Stimulated activated naive CD4-positive, alpha-beta T cell (primary cell): ENCODE measurements around the gene TCEAL9.
"Not testable (repeated sequence)": the region's sequence is repeated elsewhere in the genome, so short reads cannot be mapped to it uniquely, and the experiment has no call there.

ENCODE experiments used
- DNase-seq, 6 experiments: peaks; one replicate each; lab custom pipeline; 2025; lab: John Stamatoyannopoulos, UW

TCEAL9 gene, protein sequence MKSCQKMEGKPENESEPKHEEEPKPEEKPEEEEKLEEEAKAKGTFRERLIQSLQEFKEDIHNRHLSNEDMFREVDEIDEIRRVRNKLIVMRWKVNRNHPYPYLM

DNA sequence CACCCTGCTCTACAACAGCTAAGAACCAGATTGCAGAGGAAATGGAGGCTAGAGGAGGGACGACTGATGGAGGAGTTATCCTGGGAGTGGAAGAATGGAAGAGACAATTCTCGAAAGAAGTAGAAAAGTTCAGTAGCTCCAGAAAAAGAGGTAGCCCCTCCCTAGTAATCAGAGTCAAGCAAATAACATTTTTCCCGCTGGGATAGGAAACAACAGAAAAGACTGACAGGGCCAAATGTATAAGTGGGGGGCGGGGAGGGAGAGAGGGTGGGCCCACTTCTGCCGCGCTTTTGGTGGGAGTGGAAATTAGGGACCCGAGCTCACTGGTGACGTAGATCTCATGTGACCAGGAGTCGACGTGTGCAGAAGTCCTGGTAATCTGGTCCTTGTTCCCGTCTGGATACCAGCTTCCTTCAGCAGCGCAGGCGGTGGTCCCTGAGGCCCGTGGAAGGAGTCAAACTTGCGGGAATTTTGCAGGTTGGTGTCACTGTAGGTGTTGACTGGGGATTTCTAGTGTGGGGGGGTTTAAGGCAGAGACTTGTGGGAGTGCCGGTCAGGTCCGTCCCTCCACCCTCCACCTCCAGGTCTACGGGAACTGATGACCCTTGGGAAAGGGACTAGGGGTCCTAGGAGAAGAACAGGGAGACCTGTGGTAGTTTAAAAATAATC lies at the start of gene TCEAL9:
TSS of gene TCEAL9 (plus strand) at position 377 of the 669 bp plus-strand sequence. CDS start 1,179 bp downstream, outside the sequence.
- DNase-seq = peak in 1 of 6 experiments; percentile 9

DNA sequence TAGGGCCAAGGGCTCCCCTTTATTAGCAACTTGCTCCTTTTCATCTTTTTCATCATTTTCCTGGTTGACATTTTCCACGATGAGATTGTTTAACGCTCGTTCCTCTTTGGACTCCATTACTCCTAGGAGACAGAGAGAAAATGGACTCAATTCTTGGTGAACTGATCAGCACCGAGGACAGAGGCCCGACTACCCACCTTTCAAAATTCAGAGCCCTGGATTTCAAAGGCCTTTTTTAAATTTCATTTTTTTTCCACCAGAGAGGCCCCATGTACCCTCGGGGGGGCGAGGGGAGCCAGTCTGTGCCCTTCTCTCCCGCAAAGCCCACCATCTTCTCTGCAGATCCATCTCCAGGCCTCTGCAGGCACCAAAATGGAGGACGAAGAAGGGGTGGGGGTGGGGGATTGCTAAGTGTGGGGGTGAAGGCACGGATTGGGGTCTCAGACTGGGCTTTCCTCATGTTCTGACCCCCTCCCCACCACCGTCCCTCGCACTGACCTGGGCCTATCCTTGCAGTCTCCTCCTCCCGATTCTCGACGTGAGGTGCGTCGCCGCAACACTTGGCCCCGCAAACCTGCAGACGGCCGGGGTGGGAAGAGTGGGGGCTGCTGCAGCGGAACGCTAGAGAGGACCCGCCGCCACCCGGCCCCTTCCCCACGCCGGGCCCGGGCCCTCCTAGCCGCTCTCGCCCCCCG lies 46.3 kb upstream of the TCEAL9 start:
- peak in 1 of 6 experiments; percentile 42 for DNase-seq

DNA sequence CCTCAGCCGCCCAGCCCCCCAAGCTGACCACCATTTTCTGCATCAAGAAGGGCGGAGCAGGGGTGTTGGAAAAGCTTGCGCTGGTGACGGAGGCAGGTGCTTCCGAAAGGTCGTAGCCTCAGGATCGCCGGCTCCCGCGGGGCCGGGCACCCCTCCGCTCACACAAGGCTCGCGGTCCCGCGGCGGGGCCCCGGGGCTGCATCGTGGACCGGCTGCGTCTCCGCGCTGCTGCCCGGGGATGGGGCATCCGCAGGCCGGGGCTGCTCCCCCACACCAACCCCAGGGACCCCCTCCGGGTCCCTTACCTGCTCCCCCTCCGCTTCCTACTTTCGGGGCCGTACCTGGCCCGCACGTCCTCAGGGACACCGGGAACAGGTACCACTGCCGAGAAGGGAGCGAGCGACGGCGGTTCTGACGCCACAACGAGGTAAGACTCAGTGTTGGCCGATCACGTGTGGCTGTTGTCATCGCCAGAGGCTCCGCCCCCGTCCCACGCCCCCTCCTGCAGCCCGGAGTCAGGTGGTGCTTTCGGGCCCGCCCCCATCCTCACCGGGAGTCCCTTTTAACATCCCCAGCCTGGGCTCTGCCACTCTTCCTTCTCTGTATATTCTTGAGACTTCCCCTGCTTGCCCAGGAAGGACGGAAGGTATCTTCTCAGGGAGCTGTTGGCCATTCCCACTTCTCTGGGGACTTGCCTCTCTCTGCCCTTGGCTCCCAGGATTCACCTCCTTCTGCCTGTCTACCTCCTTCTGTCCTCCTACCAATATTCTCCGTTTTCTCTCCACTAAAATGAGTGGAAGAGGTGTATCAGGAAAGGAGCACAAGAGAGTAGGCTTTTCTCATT lies 45.5 kb upstream of the TCEAL9 start, which contains the start of gene BEX2:
TSS of gene BEX2 (minus strand) at position 436 of the 844 bp plus-strand sequence. CDS start 1,014 bp downstream, outside the sequence.
- DNase-seq = peak; percentile 72 to 85 (median 78)

DNA sequence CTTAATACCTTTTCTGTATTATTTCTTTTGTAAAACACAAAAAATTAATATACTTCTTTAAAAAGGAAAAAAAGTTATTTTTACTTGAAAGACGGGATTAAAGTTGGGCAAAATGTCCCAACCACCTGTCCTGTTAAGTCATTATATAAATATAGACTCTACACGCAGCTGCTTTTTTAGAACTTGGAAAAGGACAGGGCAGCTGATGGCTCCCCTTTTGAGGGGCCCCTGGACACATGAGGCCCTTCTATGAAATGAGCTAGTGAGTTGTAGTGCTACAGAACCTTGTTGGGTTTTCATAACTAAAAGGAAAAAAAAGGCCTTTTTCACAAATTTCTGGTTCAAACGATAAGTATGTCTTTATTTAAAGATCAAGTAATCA lies 44.9 kb upstream of the TCEAL9 start:
- DNase-seq = no peak

DNA sequence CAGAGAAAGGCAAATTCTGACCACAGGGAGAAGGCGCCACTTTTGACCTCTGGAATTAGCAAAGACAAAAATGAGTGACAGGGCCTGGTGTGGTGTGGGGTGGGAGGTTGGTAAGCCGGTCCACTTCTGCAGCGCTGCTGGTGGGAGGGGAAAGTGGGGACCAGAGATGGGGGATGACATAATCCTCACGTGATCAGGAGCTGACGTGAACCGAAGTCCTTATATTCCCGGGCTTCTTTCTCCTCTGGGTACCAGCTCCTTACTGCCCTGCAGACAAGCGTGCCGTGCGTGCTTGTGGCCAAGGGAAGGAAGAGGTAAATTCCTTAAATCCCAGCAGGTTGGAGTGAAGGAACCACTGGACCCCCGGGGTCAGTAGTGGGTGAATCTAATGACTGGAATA lies 26.3 kb upstream of the TCEAL9 start, which contains the start of gene TCEAL7:
TSS of gene TCEAL7 (plus strand) at position 249 of the 400 bp plus-strand sequence. CDS start 1,165 bp downstream, outside the sequence.
- DNase-seq = no peak

DNA sequence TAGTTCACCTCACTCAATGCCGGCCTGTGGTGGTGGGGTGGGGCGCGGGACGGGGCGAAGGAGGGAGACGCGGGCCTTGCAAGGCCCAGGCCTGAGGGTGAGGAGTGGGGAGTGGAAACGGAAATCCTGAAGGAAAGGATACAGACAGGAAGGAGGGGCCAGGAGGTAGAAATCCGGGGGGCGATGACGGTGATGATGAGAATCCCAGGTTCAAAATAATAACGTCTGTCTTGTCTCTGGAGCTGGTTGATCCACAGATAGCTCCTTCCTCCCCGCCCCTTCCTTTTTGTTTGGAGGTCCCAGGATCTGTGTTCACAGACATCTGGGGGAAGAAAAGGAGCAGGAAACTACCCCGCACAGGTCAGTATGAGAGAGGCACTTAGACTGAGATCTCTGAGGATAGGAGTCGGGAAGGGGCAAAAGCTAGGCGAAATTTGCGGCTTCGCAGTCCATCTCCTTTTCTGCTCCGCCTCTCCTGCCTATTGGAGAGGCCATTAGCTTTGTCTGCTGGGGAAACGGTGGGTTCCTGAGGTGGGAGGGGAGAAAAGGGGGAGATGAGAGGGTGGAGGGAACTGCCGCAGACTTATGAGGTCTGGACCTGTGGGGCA lies 25.5 kb upstream of the TCEAL9 start:
- DNase-seq = no peak

DNA sequence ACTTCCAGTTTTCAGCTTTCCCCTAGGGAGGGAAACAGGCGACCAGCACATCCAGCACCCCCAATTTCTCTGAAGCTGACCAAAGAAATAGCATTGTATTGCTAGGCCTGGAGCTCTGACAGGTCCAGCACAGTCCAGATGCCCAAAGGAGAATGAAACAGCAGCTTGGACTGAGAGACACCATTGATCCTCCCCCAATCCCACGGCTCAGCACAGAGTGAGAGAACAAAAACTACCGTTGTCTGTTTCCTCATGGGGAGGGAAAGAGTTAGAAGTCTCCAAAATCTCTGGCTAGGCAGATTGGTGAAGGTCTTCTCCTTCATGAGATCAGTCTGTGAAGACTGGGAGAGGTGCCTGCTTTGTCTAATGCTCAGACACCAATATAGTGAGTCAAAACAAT lies 17.6 kb upstream of the TCEAL9 start:
- DNase-seq = no peak

DNA sequence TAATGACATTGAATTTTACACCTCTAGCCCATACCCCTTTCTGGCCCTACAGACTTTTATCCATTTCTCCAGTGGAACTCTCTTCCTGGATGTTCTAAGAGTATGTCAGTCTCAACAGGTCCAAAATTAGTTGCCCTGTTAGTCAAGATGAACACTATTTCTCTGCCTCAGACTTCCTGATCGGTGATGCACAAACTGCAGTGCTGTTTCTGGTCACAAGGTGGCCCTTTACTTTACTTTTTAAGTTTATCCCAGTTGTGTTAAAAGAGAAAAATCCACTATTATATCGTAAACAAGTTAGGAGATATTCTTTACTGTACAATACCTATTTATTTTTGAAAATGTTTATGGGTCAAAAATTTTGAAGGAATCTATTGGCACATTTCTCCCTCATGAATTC lies 13.2 kb upstream of the TCEAL9 start:
- peak in 5 of 6 experiments; percentile 2 to 44 (median 20) for DNase-seq

DNA sequence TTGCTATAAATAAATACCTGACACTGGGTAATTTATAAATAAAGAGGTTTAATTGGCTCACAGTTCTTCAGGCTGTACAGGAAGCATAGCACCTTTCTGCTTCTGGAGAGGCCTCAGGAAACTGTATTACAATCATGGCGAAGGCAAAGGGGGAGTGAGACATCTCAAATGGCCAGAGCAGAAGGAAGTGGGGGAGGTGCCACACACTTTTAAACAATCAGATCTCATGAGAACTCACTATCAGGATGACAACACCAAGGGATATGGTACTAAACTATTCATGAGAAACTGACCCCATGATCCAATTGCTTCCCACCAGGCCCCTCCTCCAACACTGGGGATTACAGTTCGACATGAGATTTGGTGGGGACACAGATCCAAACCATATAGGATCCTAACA lies 11.7 kb upstream of the TCEAL9 start:
- no peak for DNase-seq

DNA sequence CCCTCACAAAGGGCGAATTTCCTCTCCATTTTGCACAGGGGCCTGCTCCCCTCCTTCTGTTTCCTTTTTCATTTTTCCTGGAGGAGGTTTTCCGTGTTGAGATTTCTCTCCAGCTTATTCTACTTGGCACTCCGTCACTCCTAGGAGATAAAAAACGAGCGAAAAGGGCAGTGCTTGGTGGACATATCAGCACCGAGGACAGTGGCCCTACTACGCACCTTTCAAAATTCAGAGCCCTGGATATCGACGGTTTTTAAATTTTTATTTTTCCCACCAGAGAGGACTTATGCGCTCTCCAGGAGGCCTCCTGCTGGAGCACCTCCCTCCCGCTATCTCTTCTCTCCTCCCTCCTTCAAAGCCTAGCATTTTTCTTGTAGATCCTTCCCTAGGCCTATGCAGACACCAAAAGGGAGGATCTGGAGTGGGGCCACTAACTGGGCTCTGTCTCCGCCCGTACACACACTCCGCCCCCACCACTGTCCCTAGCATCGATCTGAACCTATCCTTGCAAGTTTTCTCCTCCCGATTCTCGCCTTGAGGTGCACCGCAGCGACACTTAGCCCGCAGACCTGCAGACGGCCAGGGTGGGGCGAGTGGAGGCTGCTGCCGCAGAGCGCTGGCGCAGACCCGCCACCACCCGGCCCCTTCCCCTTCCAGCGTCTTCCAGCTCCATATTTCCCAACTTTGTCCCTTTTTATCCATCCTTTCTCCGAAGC lies 8.5 kb upstream of the TCEAL9 start:
- DNase-seq = no peak

DNA sequence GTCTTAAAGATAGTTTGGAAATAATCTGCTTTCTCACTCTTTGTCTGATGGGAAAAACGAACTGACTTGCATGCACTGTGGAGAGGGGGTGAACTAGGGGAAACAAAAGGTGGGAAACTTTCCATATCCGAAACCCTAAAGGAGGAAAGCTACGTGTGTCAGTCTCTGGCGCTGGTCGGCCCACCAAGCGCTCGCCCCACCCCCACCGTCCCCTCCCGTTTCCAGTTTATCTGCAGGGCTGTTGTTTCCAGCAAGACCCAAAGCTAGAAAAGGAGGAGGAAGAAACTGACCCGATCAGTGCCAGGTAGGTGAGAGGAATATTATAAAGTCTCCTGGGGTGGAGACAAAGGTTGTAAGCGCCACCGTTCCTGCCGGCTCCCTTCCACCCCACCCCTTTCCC lies 552 bp downstream of the TCEAL9 start:
- peak in 1 of 6 experiments; percentile 12 for DNase-seq

DNA sequence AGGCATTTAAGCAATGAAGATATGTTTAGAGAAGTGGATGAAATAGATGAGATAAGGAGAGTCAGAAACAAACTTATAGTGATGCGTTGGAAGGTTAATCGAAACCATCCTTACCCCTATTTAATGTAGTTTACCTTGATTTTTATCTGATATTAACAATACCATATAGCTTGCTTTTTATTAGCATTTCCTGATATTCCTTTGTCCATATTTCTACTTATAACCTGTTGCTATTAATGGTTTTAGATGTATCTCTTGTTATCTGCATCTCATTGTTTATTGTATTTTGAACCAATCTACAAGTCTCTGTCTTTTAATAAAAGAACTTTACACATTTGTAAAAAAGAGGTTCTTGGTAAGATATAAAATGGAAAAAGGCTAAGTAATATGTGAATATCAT lies 1.6 kb downstream of the TCEAL9 start:
- no peak for DNase-seq

DNA sequence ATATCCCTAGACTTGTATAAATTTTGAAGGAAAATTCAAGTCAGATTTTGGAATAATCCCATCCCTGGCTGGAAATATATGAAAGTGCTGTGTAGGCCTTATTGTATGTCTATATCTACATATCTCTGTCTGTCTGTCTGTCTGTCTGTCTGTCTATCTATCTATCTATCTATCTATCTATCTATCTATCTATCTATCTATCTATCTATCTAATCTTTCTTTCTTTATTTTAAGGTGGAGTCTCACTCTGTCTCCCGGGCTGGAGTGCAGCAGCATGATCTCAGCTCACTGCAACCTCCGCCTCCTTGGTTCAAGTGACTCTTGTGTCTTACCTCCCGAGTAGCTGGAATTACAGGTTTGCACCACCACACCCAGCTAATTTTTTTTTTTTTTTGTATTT lies 3.3 kb downstream of the TCEAL9 start:
- DNase-seq = not testable (repeated sequence)

DNA sequence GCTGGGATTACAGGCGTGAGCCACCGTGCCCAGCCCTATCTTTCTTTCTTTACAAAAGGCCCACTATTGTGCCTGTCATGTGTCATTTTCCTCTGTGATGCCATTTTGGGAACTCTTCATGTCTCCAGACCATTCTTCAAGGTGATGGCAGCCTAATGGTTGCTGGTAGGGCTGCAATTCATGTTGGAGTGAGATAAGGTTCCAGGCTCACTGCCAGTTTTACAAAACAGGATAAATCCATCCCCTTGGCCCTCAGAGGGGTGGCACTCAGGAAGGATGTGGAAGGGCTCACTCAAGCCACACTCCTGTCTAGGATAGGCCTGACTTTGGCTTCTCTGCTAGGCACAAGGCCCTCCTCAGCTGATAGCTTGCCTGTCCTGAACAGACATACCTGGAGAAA lies 3.8 kb downstream of the TCEAL9 start:
- DNase-seq = no peak

DNA sequence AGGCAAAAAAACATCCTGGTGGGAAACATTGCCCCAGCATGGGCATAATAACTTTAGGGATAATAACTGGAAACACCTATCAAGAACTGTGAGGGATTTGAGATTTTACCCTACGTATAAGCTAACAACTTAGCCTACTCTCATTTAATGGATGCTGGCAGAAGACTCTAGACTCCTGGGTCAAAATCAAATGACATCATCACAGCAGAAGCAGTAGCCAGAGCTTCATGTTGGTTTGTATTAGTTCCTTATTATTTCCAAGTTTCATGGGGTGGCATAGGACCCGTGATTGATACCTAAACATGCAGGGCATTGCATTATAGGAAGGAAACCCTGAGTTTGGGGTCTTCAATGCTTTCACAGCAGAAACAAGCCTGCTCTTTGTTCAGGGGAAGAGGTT lies 4.6 kb downstream of the TCEAL9 start:
- no peak for DNase-seq

DNA sequence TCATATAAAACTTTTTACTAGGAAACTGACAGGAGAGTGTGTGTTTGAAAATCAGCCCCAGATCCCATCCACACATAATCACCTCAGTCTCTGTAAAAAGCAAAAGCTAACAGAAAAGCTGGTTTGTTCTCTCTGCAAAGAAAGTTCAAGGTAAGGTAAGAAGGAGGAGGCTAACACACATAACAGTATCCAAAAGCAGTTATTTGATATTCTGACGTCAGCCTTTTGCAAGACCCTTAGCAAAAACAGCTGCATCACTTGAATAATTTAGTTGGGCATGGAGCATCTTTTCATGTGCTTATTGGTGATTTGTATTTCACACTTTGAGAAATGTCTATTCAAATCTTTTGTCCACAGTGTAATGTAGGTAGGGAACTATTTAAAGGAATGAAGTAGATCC lies 5.5 kb downstream of the TCEAL9 start:
- DNase-seq = no peak

DNA sequence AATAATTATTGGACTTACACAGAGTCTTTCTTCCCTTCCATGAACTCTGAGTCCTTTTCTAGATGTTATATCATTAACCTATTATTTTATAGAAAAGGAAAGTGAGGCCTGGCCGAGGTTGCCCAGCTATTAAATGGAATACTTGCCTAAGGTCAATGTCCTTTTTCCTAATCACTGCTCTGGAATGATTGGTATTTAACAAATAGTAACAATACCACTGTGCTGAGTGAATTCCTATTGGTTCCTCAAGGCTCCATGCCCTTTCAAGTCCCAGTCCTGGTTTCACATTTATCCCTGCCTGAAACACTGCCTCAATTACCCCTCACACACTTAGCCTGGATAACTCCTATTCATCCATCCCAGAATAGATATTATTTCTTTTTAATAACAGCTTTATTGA lies 6.2 kb downstream of the TCEAL9 start:
- no peak for DNase-seq

DNA sequence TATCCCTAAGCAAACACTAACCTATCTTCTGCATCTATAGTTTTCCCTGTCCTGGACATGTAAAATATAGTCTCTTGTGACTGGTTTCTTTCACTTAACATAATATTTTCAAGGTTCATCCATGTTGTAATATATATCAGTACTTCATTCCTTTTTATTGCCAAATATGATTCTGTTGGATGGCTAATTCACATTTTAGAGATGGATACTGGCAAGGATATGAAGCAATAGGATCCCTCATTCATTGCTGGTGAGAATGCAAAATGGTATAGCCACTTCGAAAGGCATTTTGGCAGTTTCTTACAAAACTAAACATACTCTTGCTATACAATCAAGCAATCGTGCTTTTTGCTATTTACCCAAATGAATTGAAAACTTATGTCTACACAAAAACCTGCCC lies 6.7 kb downstream of the TCEAL9 start:
- no peak for DNase-seq

DNA sequence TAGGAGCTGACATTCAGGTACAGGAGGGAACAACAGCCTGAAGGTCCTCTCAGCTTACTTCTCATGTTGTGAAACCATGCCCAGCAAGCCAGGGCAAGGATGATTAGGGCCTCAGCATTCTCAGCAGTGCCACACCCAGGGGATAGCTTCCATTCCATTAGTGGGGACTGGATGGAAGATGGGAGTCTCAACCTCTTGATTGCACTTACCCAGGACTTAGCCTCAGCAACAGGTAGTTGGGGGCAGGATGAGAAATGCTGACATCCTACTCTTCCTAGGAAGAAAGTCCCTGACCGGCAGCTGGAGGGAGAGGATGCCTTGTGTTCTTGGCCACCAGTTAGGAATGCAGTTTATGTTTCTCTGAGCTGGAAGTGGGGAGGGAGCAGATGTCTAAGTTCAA lies 11.2 kb downstream of the TCEAL9 start:
- no peak for DNase-seq

DNA sequence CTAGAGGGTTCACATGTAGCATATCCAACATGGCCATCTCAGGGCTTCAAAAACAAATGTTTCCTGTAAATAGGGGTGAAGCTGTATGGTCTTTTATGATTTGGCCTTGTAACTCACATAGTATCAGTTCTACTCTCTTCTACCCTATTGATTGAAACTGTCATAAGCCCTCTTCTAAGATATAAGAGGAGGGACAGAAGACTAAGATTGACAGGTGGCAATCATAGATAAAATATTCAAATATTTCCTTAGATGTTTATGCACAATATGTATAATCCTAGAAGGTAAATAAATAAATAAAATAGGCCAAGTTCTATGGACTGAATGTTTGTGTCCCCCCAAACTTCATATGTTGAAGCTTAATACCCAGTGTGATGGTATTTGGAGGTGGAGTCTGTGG lies 13.2 kb downstream of the TCEAL9 start:
- DNase-seq = no peak

DNA sequence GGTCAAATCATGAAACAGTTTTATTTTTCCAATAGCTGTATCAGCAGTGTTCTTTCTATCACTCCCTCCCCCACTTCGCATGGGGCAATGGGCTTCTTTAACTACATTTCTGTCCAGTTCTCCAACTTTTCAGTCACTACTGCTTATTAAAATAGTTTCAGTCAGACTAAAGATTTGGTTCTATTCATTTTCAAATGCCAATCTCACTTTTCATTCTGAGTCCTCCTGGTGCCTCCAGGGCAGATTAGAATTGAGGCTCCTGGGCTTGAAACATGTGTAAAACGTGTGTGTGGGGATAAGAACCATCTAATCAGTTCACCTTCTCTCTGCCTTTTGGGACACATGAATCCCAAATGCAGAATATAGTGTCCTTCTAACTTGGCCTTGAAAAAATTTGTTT lies 16.6 kb downstream of the TCEAL9 start:
- DNase-seq = no peak
